Measurements from ENCODE around the gene IRF8. TPM values are rescaled to one million over a fixed set of nuclear protein-coding genes. Genes with fewer than 3 reads are reported as not detected.

IRF8 gene
- polyA plus RNA-seq, 1 of the 3 experiments (the other 2 are of a cell fraction): not detected

DNA sequence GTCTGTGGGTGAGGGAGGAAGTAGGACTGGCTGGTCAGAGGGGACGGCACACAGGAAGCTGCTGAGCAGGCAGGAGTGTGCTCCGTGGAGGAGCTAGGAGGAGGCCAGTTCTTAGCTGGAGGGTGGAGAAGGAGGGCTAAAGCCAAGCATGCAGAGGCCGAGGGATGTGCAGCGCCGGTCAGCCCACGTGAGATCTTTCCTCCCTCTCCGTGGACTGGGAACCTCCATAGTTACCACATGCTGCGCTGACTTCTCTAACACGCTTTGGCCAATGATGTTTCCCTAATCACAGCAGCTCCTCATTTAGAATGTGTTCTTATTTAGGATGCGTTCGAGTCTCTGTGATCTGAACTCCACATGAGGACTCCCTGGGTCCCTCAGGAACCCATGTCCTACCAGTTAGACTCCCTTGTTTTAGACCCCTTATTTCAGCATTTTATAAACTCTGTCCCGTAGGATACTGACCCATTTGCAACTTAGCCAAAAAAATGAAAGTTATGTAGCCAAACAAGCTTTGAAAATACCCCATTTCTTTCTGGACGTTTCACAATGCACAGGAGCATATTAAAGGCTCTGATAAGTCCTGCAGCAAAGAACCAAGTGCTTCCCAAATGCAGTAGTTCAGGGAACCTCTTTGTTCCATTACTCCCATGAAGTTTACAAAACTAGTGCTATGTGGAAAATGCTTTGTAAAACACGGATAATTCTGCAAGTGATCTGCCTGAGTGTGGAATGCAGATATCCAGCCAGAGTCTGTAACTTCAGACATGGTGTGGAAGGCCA lies 51.4 kb downstream of the IRF8 start (continued):
- no peak for TF ChIP-seq FOXM1 (IDR thresholded peaks at IDR 0.05; ENCODE audit: low read depth)
- no peak for TF ChIP-seq YY1 (IDR thresholded peaks at IDR 0.05; ENCODE audit: low read depth)
- TF ChIP-seq RAD21 (IDR thresholded peaks at IDR 0.05; ENCODE audit: low read length): no peak
- no peak for TF ChIP-seq USF1 (IDR thresholded peaks at IDR 0.05; ENCODE audit: borderline replicate concordance, low read depth)
- TF ChIP-seq EZH2phosphoT487 (IDR thresholded peaks at IDR 0.05; ENCODE audit: borderline replicate concordance, low read depth): no peak
- TF ChIP-seq SMC3 (IDR thresholded peaks at IDR 0.05; ENCODE audit: low read depth, low read length): no peak

- Histone ChIP-seq H3K27ac (ENCODE audit: low read depth in 2 of 2, low read length in 1 of 2) (no peak overlapping the region), H4K20me1 (ENCODE audit: insufficient read depth) (no peaks in the 10 kb centered on the region), H3K9me2 (no peaks in the 10 kb centered on the region), H2AFZ (ENCODE audit: low read depth) (no peak overlapping the region), H3F3A (replicated peaks; ENCODE audit: insufficient read depth) (no peaks in the 10 kb centered on the region), H3K4me2 (no peak overlapping the region), H3K4me3 (ENCODE audit: low read depth in 2 of 2, low read length in 1 of 2) (no peak overlapping the region), H3K4me1 (ENCODE audit: control insufficient read depth in 1 of 2, insufficient read depth in 2 of 2, low read depth in 1 of 2, low read length in 1 of 2) (no peaks in the 10 kb centered on the region), H3K9ac (no peak overlapping the region), H3K79me2 (ENCODE audit: insufficient read depth) (no peaks in the 10 kb centered on the region), H3K9me3 (no peaks in the 10 kb centered on the region), H3K36me3 (replicated peaks in 1 of 2; ENCODE audit: control insufficient read depth in 1 of 2, insufficient read depth in 2 of 2, low read length in 1 of 2) (no peaks in the 10 kb centered on the region), H3K27me3 (ENCODE audit: insufficient read depth) (peaks cover 96% of the 10 kb centered on the region)
- DNase-seq: no peak
- ChIA-PET POLR2A (no interaction called here), CTCF (no interaction called here)
- TF ChIP-seq YY1 (IDR thresholded peaks at IDR 0.05; ENCODE audit: low read depth): no peak
- no peak for TF ChIP-seq FOXJ3 (CRISPR knock-in tag; IDR thresholded peaks at IDR 0.05)
- no peak for TF ChIP-seq EP300 (IDR thresholded peaks at IDR 0.05; ENCODE audit: borderline replicate concordance in 1 of 2, low read depth in 1 of 2, low read length in 1 of 2)
- TF ChIP-seq POLR2AphosphoS5 (IDR thresholded peaks at IDR 0.05; ENCODE audit: low read depth, low read length): no peak
- no peak for TF ChIP-seq FOSL2 (IDR thresholded peaks at IDR 0.05; ENCODE audit: borderline replicate concordance, low read depth)
- TF ChIP-seq EZH2phosphoT487 (IDR thresholded peaks at IDR 0.05; ENCODE audit: borderline replicate concordance, low read depth): no peak
- no peak for TF ChIP-seq REST (IDR thresholded peaks at IDR 0.05; ENCODE audit: low read depth, low read length)
- no peak for TF ChIP-seq ZBTB33 (IDR thresholded peaks at IDR 0.05; ENCODE audit: borderline replicate concordance, low read depth)
- no peak for TF ChIP-seq GATA2 (CRISPR knock-in tag; IDR thresholded peaks at IDR 0.05)
- TF ChIP-seq ELF1 (IDR thresholded peaks at IDR 0.05): no peak
- no peak for TF ChIP-seq TEAD4 (IDR thresholded peaks at IDR 0.05; ENCODE audit: borderline replicate concordance, insufficient read depth)
- no peak for TF ChIP-seq SIN3A (IDR thresholded peaks at IDR 0.05; ENCODE audit: borderline replicate concordance, low read depth, low read length)
- TF ChIP-seq RAD21 (IDR thresholded peaks at IDR 0.05; ENCODE audit: low read length): no peak
- TF ChIP-seq SMC3 (IDR thresholded peaks at IDR 0.05; ENCODE audit: low read depth, low read length): no peak
- TF ChIP-seq RCOR1 (IDR thresholded peaks at IDR 0.05; ENCODE audit: low read length): no peak
- TF ChIP-seq TCF12 (IDR thresholded peaks at IDR 0.05): no peak
- TF ChIP-seq MEF2A (IDR thresholded peaks at IDR 0.05; ENCODE audit: borderline replicate concordance, low read depth): no peak
- TF ChIP-seq RXRA (IDR thresholded peaks at IDR 0.05; ENCODE audit: borderline replicate concordance, low read depth): no peak
- no peak for TF ChIP-seq TAF1 (IDR thresholded peaks at IDR 0.05; ENCODE audit: borderline replicate concordance, low read depth, low read length)
- no peak for TF ChIP-seq IRF3 (IDR thresholded peaks at IDR 0.05; ENCODE audit: low read depth, low read length)
- no CpG with 5 or more reads among the region's 12 CpGs for WGBS (ENCODE audit: low lambda C conversion rate)
Measured at GRCh38 chr16:85952197-85952596, 53.2 kb downstream of the IRF8 start.

All from SK-N-SH (cell line).